Inflammatory macrophage treated with lipopolysaccharide for 4 hours (primary cell): Measurements from ENCODE around the gene USP32.

Source experiments
- DNase-seq: peaks from one replicate; pipeline ENCODE4 v3.0.0-alpha.2; 2020

Gene USP32

DNA sequence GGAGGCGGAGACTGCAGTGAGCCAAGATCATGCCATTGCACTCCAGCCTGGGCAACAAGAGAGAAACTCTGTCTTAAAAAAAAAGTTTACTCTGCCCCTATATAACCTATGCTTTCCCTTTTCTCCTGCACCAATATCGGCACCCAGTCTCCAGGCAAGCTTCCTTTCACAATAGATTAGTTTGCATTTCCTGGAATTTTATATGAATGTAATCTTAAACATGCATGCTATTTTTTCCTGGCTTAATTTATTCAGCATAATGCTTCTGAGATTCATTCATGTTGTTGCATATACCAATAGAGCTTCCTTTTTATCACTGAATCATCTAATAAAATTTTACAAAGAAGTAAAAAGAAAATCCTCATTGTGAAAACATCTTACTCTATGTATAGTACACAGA is 59.4 kb downstream of the USP32 start:
- no peak for DNase-seq

DNA sequence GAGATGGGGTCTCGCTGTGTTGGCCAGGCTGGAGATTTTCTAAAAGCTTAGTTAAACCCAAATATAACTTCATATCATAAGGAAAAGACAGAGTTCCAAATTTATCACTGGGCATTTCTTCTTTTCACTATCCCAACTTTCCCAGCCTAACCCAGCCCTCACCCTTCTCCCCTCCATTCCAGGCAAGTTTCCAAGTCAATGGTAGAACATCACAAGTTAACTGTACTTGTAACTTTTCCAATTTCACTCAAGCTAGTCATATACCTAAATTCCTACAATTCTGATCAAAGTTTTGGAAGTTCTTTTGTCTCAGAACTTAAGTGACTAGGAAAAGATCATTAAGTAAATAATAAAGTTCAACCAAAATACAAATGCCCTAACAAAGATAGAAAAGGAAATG is 61.2 kb downstream of the USP32 start:
- no peak for DNase-seq

DNA sequence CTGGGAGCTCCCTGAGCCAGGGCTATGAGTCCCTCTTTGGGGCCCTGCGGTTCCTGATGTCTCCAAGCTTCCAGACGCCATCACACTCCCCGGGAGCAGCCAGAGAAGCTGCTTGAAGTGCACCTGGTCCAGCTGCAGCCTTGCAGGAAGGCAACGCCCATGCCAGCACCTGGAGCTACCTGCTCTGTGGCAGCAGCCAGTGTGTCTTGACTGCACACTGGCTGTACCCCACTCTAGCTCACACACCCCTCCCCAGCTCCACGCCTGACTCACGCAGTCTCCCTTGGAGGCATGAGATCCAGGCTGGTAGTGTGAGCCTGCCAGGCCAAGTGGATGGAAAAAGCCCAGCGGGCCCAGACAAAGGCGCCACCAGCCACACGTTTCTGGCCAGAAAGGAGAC is 63.3 kb downstream of the USP32 start:
- DNase-seq, result no peak

DNA sequence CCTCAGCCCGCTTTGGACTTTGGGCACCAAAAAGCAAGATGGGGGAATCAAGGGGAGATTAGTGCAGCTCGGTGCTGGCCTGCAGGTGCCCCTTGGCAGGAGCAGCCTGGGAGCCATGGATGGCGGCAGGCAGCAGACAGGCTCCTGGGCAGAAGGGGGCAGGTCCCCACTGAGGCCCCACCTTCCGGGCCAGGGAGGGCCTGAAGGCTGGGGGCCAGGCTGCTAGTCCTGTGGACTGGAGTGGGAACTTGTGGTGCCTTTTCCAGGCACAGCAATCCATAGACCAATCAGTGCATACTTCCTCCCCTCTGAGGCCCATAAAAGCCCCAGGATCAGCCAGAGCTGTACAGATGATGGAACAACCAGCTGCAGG is 64.0 kb downstream of the USP32 start:
- no peak for DNase-seq

DNA sequence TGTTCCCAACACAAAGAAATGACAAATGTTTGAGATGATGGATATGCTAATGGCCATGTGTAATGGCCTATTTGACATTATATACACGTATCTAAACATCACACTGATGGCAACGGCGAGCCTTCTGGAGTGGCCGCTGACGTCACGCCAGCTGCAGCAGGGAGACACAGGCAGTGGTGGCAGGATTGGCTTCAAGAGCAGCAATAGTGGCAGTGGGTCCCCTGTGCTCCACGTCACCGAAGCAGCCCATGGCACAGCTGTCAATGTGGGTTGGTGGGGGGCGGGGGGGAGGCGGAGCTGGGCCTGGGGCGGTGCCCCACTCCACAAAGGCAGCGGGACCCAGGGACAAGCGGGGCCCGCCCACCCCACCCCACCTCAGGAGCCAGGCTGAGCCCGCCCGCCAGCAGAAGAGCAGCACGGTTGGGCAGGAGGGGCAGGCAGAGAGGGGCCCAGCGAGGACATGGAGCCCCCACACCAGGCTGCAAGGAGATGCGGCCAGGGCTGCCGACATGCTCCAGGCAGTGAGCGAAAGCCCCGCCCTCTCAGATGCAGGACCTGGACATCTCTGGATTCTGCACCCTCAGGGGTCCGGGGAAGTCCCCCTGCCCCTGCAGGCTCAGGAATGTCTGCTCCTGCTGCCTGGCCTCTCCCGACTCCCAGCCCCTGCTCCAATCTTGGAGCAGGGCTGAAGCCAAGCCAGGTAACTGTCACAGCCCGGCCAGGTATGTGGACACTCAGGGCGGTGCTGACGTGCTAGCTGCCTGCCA is 64.6 kb downstream of the USP32 start:
- no peak for DNase-seq

DNA sequence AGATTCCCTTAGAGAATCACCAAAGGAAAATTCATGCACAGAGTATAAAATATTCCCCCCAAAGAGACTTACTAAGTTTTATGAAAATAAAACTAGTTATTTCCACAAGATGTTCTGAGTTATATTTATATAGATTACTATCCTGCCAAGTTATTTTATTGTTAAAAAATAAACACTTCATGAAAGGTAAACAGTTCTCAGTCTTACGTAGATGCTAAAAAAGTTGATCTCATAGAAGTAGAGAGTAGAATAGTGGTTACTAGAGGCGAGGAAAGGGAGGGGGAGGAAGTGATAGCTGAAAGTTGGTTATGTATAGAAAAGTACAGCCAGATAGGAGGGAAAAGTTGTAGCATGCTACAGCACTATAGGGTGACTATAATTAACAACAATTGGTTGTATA is 65.2 kb downstream of the USP32 start:
- DNase-seq, result no peak

DNA sequence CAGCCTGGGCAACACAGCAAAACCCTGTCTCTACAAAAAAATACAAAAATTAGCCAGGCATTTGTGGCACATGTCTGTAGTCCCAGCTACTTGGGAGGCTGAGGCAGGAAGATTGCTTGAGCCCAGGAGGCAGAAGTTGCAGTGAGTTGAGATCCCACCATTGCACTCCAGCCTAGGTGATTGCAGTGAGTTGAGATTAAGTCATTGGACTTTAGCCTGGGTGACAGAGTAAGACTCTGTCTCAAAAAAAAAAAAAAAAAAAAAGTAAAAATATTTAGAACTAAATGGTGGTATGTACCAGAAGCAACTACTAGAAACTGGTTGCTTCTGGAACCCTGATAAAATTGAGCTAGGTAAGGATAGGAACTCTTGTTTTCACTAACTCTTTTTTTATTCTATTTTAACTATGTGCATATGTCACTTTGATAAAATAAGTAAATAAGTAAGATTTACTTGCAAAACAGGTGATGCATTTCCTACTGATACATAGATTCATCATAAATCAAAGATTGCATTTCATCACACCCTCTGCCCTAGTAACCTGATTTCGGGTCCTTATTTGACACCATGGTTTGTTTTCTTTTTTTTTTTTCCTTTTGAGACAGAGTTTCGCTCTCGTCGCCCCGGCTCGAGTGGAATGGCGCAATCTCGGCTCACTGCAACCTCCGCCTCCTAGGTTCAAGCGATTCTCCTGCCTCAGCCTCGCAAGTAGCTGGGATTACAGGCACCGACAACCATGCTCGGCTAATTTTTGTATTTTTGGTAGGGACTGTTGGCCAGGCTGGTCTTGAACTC is 66.0 kb downstream of the USP32 start:
- no peak for DNase-seq

DNA sequence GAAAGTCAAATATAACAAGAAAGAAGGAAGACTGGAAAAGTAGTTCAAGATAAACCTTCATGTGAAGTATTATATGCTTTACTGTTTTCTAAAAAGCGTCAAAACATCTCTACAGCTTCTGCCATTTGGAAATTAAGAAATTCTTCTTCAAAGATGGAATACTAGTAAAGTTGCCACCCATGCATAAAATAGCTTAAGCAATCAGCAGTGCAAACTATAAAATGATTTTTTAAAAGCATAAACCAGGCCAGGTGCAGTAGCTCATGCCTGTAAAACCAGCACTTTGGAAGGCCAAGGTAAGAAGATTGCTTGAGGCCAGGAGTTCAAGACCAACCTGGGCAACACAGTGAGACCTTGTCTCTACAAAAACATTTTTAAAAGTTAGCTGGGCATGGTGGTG is 68.2 kb downstream of the USP32 start:
- no peak for DNase-seq

DNA sequence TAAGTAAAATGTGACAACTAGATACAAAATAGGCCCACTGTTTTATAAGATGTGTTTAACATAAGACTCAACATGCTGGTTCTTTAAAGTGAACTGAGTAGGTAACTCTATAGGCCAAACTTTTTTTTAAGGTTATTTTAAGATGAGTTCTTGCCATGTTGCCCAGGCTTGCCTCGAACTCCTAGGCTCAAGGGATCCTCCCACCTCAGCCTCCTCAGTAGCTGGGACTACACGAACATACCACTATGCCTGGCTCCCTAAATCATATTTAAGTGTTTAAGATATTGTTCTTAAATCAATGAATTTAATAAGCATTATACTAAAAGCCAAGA is 69.9 kb downstream of the USP32 start:
- no peak for DNase-seq

DNA sequence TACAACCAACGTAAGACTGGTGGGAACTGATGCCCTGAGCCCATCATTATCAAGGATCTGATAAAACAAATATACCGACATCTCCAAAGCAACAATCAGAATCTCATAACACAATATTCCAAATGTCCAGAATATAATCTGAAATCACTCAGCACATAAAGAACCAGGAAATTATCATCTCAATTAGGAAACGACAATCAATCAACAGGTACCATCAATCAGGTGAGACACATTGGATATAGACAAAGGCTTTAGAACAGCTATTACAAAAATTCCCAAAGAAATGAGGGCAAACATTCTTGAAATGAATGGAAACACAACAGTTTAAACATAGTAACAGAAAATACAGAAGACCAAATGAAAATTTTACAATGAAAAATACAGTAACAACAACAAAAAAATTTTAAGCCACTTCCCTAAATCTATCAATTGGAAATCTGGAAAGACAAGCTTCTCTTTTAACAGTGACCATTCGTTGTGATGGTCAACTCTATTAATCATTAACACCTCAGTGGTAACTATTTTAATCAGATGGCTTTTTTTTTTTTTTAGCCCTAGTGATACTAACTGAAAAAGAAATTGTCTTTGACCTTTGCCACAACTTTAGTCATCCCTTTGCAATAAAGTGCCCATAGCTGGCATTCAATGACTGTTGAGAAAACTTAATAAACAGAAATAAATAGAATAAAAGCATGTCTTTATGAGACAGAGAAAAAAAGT is 70.4 kb downstream of the USP32 start:
- no peak for DNase-seq

DNA sequence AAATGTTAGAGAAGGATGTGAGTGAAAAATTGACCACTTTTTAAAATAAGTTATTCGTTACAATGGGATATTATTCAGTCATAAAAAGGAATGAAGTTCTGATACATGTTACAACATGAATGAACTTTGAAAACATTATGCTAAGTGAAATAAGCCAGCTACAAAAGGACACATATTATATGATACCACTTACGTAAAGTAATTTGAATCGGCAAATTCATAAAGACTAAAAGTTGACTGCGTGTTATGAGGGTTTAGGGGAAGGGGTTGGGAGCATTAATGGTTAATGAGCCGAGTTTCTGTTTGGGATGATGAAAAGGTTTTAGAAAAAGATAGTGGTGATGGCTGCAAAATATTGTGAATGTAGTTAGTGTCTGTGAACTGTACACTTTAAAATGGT is 73.1 kb downstream of the USP32 start:
- no peak for DNase-seq

DNA sequence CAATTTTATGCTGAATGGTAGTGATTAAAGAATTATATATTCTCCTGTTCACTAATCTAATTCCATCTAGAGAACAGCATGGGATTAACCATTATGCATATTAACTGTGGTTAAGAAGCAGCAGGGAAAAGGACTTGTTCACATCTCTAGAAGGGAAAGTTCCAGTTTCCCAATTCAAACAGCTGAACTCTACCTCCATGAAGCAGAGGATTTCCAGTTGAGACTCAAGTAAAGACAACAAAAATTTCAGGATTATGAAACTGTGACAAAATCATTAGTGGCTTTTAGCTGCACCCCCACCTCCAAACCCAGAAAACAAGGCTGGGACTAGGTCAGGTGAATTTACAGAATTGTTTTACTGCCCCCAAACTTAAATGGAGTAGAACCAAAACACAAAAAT is 73.6 kb downstream of the USP32 start:
- DNase-seq, result peak; percentile 34

DNA sequence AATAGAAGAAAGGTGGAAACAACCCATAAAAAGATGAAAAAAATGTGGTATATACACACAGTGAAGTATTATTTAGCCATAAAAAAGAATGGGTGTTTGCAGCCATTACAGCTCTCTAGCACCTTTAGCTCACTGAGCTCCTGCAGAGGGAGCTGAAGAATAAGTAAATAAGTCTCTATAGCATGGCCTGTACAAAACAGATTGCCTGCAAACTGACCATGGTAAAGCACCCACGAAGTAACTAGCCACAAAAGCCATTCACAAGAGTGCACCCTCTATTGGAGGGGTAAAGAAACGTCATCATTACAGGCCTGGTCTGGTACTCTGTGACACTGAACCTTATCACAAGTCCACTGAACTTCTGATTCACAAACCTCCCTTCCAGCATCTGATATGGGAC is 76.3 kb downstream of the USP32 start:
- DNase-seq, result no peak

DNA sequence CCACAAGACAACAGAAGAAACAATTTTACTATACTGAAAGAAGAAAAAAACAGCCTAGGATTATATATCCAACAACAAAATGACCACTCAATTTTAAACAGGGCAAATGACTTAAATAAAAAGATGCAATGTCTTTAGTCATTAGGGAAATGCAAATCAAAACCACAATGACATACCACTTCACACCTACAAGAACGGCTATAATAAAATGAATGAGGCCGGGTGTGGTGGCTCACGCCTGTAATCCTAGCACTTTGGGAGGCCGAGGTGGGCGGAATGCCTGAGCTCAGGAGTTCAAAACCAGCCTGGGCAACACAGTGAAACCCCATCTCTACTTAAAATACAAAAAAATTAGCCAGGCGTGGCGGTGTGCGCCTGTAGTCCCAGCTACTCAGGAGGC is 77.0 kb downstream of the USP32 start:
- peak; percentile 57 for DNase-seq

DNA sequence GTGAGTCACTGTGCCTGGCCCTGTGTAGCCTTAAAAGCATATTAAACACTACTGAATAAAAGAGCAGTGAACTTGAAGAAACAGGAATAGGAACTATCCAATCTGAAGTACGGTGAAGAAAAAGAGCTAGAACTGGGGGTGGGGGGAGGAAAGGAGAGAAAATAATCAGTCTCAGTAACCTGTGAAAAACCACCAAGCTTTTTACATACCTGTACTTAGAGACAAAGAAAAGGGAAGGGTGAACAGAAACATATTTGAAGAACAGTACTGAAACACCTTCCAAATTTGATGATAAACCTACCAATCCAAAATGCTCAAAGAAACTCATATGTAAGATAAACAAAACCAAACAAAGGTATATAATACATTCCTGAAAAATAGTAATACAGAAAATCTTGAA is 77.5 kb downstream of the USP32 start:
- DNase-seq, result no peak

DNA sequence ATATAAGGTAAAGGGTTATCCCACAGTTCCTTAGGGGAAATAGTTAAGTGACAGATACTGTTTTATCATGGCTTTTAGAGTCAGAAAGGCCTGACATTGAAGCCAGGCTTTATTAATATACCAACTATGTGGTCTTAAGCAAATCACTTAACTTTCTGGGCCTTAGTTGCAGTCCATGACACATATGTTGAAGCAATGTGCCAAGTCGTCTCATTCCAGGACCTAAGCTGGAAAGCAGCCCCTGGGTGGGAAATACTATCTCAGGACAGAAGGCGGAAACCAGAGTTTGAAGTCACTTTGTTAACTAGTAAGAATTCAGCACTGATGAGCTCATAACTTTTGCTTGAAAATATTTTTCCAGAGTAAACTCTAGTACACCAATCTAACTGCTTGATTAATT is 80.0 kb downstream of the USP32 start:
- DNase-seq, result no peak

DNA sequence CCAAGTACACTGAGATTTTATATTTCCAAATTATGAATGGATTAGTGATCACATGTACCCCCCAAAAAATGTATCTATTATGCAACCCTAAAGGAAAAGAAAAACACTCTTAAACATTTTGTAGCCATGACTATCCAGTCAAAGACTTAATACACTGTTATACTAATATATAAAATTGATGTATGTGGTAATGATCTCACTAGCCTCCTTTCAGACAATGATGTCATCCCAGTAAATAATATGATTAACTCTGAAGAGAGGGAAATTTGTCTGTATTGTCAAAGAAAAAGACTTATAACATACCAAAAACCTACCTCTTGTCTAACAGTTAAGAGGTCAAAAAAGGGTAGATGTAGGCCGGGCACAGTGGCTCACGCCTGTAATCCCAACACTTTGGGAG is 80.7 kb downstream of the USP32 start:
- peak; percentile 27 for DNase-seq

DNA sequence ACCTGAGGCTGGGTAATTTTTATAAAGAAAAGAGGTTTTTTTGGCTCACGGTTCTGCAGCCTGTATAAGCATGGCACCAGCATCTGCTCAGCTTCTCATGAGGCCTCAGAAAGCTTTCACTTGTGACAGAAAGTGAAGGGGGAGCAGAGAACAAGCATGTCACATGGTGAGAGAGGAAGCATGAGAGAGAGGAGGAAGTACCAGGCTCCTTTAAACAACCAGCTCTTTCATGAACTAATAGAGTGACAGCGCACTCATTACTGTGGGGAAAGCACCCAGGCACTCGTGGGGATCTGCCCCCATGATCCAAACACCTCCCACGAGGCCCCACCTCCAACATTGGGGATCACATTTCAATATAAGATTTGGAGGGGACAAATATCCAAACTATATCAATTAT is 86.8 kb downstream of the USP32 start:
- DNase-seq, result peak; percentile 91

DNA sequence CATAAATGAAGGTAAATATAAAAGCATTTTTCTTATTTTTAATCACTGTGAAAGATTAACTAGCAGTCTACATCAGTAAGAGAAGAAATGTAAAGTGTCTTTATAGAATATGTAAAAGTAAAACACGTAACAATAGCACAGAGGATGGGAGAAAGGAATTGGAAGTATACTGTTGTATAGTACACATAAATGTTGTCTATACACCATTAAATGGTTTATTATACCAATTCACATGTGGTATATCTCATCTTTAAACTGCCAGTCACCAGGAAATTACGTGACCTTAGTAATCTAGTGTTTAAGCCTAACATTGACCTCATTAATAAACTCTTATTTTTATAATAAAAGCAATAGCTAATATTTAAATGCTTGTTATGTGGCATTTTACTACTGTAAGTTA is 87.4 kb downstream of the USP32 start:
- no peak for DNase-seq

DNA sequence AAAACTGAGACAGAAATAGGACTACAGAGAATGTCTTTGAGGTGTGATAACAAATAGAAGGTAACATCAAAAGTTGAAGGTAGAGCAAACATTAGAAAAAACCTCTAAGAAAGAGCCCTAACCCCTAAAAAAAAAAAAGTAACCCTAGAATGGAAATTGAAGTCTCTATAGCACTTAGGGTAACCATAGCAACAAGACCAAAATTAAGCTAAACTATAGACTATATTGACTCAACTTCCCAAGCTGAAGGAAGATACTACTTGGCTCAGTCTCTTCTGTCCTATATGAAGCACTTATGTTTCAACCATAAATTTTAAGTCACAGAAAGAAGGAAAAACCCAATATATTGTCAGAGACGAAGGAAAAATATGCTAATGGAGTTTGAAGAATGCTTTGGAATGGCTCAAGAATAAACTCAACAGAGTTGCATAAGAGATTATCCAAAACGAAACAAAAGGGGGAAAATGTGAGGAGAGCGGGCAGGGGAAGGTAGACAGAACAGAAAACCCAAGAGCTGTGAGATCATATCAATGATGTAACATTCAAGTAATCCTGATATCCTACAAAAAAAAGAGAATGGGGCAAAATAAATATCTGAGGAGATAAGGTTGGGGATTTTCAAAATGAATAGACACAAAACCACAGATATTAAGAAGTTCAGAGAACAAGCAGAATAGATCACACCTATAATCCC is 88.4 kb downstream of the USP32 start:
- DNase-seq, result peak; percentile 71

DNA sequence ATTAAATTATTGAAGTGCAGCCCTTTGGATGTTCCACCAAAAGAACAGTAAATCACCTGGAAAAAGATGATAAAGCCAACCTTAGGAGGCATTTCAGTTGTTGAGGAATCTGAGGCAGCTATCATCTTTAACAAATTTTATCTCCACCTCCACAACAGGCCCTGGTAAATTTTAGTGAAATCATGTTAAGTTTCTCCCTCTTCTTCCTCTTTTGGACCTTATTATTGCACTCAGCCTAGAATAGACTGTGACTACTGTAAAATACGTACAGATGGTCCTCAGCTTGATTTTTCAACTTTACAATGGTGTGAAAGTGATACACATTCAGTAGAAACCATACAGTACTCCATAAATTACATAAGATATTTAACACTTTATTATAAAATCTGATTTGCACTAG is 90.3 kb downstream of the USP32 start:
- DNase-seq, result peak; percentile 60

DNA sequence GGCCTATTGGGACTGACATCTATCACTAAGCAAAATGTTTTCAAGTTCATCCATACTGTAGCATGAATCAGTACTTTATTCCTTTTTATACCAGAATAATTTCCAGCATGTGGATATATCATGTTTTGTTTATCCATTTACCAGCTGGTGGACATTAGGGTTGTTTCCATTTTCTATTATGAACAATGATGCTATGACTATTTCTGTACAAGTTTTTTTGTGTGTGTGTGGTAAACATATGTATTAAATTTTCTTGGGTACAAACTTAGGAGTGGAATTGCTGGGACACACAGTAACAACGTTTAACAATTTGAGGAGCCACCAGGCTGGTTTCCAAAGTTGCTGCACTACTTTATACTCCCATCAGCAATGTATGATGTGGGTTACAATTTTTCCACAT is 91.0 kb downstream of the USP32 start:
- DNase-seq, result no peak

DNA sequence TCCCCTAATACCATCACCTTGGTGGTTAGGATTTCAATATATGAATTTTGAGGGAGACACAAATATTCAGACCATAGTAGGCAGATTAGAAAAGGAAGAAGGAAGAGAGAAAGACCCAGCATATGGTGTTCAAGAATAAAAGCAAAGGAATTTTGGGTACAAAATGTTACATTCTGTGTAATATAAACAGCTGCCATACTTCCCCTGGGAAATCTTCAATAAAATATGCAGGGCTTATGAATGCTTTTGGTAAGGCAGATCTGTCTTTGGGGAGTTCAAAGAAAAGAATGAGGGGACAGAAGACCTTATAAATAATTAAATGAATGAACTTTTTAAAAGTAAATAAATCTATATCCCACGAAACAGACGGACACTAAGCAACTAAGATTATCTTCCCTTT is 91.9 kb downstream of the USP32 start:
- DNase-seq, result no peak
